Panc1 (cell line): ENCODE data around the gene TJP1. TPM values are rescaled to one million over a fixed set of nuclear protein-coding genes. Genes with fewer than 3 reads are reported as not detected.

Source experiments
- ATAC-seq: fragments of 200-7000 bp; cut with Tn5 transposase; 2 replicates; pipeline ENCODE4 v1.9.1; 2020; ENCODE audit warnings: mild to moderate bottlenecking, moderate library complexity
- BruUV-seq: library from RNA; stranded (reverse); fragments of 400-500 nt; replicated peaks from 2 replicates; lab custom pipeline; 2021; lab: Mats Ljungman, UMichigan
- CTCF ChIA-PET: fragments of 300-600 bp; sonication (Branson Sonifier 250); formaldehyde crosslinking; loops from one replicate; lab custom pipeline; 2022; ENCODE audit warnings: antibody characterized with exemption; lab: Charles Lee
- POLR2A ChIA-PET: fragments of 300-600 bp; sonication (Branson Sonifier 250); formaldehyde crosslinking; loops from one replicate; lab custom pipeline; 2022; ENCODE audit warnings: antibody characterized with exemption; lab: Charles Lee
- DNase-seq: peaks from one replicate; pipeline ENCODE4 v3.0.0-alpha.2; 2010; ENCODE audit warnings: low read depth, low spot score
- H3K27ac ChIP-seq: 2 replicates; pipeline ENCODE4 v1.5.1; 2011; ENCODE audit warnings: mild to moderate bottlenecking, low read length, inconsistent platforms
- H3K27me3 ChIP-seq: fragments of 200-500 bp; sonication (Bioruptor generic); 2 replicates; pipeline ENCODE4 v1.6.0; 2014; ENCODE audit warnings: low read length, inconsistent platforms; ENCODE audit not compliant: control insufficient read depth, insufficient read depth
- H3K36me3 ChIP-seq: fragments of 200-500 bp; sonication (Bioruptor generic); 2 replicates; pipeline ENCODE4 v1.5.1; 2014; ENCODE audit warnings: inconsistent platforms, mild to moderate bottlenecking, low read length, moderate library complexity; ENCODE audit not compliant: control insufficient read depth, insufficient read depth
- H3K4me1 ChIP-seq: 2 replicates; pipeline ENCODE4 v1.5.1; 2011; ENCODE audit warnings: inconsistent platforms, mild to moderate bottlenecking, low read length, moderate library complexity; ENCODE audit not compliant: control insufficient read depth, insufficient read depth
- H3K4me3 ChIP-seq, 2 experiments: 2 replicates each; pipeline ENCODE4 v1.5.1; 2011 to 2012; ENCODE audit warnings: low read depth in 2 of 2, low read length in 2 of 2, mild to moderate bottlenecking in 2 of 2, inconsistent platforms in 1 of 2, moderate library complexity in 1 of 2
- H3K9me3 ChIP-seq: fragments of 200-500 bp; sonication (Bioruptor generic); 2 replicates; pipeline ENCODE4 v1.5.1; 2014; ENCODE audit warnings: low read depth, mild to moderate bottlenecking, inconsistent platforms, low read length, moderate library complexity; ENCODE audit not compliant: control insufficient read depth, insufficient read depth
- CTCF ChIP-seq: fragments of 450-650 bp; IDR thresholded peaks from 2 replicates; pipeline ENCODE4 v1.5.1; 2017; ENCODE audit warnings: mild to moderate bottlenecking
- POLR2AphosphoS5 ChIP-seq: IDR thresholded peaks from 2 replicates; pipeline ENCODE4 v1.6.1; 2012; ENCODE audit warnings: mild to moderate bottlenecking, low read depth, low read length, moderate library complexity
- REST ChIP-seq, 2 experiments: IDR thresholded peaks; 2 replicates each; pipeline ENCODE4 v1.6.1; 2011 to 2012; ENCODE audit warnings: low read depth in 2 of 2, control low read depth in 1 of 2, low read length in 1 of 2, mild to moderate bottlenecking in 1 of 2, moderate library complexity in 1 of 2; ENCODE audit not compliant: insufficient read depth in 1 of 2
- SIN3A ChIP-seq: IDR thresholded peaks from 2 replicates; pipeline ENCODE4 v1.6.1; 2012; ENCODE audit warnings: low read depth, mild to moderate bottlenecking, low read length, moderate library complexity, borderline replicate concordance; ENCODE audit not compliant: insufficient read depth
- TCF7L2 ChIP-seq: IDR thresholded peaks from 2 replicates; pipeline ENCODE4 v1.6.1; 2011; ENCODE audit warnings: mild to moderate bottlenecking, low read depth, low read length, inconsistent platforms
- in situ Hi-C: cut with HindIII; loops from 2 replicates; pipeline ENCODE4 v1.10.0; 2016; ENCODE audit warnings: low sequenced_read_pairs, low pct_unique_long_range_greater_than_20kb
- intact Hi-C: fragments of 100-400 bp; cut with micrococcal nuclease; formaldehyde crosslinking; loops from one replicate; pipeline ENCODE4 v1.10.0; 2022; ENCODE audit not compliant: unreplicated experiment
- total RNA-seq: library from RNA; stranded (reverse); gene quantifications from one replicate; pipeline ENCODE4 v1.2.1, GENCODE V29; 2021; ENCODE audit not compliant: unreplicated experiment

Gene TJP1
- total RNA-seq, 1 experiment from 2014 or later = 79.1 TPM

- POLR2A ChIA-PET = no interaction called here
- H3K36me3 ChIP-seq = peaks cover 27% of the 10 kb centered on the region
- in situ Hi-C loops = no loop called here
Observed at GRCh38 chr15:29713784-29714183, 108.5 kb downstream of the TJP1 start.

GRCh38 chr15:29712149-29712885, 110.0 kb downstream of the TJP1 start:
- Histone ChIP-seq H3K4me3 (no peak overlapping the region), H3K27me3 (no peaks in the 10 kb centered on the region), H3K27ac (no peak overlapping the region), H3K36me3 (peaks cover 27% of the 10 kb centered on the region), H3K9me3 (no peaks in the 10 kb centered on the region), H3K4me1 (no peaks in the 10 kb centered on the region)
- DNase-seq (no peak), ATAC-seq (no peak)
- ChIA-PET CTCF (interaction anchor here (0.6 kb wide), 1 partner anchor 213 kb away, joined by 4 read pairs; no protein-coding TSS in a partner anchor), POLR2A (no interaction called here)
- BruUV-seq = no TSS peak
- TF ChIP-seq REST (IDR thresholded peaks at IDR 0.05; ENCODE audit: insufficient read depth in 1 of 2, low read depth in 2 of 2, low read length in 1 of 2) (no peak), CTCF (no peak), SIN3A (no peak), POLR2AphosphoS5 (no peak), TCF7L2 (no peak)
- intact Hi-C loops = loop anchor here (10.0 kb wide), 1 partner anchor 48 kb away; no protein-coding TSS in a partner anchor
- in situ Hi-C loops = no loop called here

More at GRCh38 chr15:29713784-29714183, 108.5 kb downstream of the TJP1 start:
- ATAC-seq (no peak), DNase-seq (no peak)
- no TSS peak for BruUV-seq
- CTCF ChIA-PET = no interaction called here
- no peak overlapping the region for H3K27ac ChIP-seq
- intact Hi-C loops = loop anchor here (10.0 kb wide), 1 partner anchor 49 kb away; no protein-coding TSS in a partner anchor
- no peaks in the 10 kb centered on the region for H3K4me1 ChIP-seq
- H3K9me3 ChIP-seq = no peaks in the 10 kb centered on the region
- H3K27me3 ChIP-seq = no peaks in the 10 kb centered on the region
- no peak overlapping the region for H3K4me3 ChIP-seq
- no peak for TF ChIP-seq TCF7L2
- TF ChIP-seq REST (IDR thresholded peaks at IDR 0.05; ENCODE audit: insufficient read depth in 1 of 2, low read depth in 2 of 2, low read length in 1 of 2) = no peak
- TF ChIP-seq POLR2AphosphoS5 = no peak
- no peak for TF ChIP-seq SIN3A
- no peak for TF ChIP-seq CTCF
